HG03378 (cell line): ENCODE data around the gene IGSF23.
"Not testable (repeated sequence)": the region's sequence is repeated elsewhere in the genome, so short reads cannot be mapped to it uniquely, and the experiment has no call there.

Experiments used
- ATAC-seq: cut with Tn5 transposase; IDR thresholded peaks from one replicate; pipeline ENCODE4 v1.9.1; 2021; ENCODE audit warnings: mild to moderate bottlenecking, moderate library complexity; ENCODE audit not compliant: unreplicated experiment

The IGSF23 gene

DNA sequence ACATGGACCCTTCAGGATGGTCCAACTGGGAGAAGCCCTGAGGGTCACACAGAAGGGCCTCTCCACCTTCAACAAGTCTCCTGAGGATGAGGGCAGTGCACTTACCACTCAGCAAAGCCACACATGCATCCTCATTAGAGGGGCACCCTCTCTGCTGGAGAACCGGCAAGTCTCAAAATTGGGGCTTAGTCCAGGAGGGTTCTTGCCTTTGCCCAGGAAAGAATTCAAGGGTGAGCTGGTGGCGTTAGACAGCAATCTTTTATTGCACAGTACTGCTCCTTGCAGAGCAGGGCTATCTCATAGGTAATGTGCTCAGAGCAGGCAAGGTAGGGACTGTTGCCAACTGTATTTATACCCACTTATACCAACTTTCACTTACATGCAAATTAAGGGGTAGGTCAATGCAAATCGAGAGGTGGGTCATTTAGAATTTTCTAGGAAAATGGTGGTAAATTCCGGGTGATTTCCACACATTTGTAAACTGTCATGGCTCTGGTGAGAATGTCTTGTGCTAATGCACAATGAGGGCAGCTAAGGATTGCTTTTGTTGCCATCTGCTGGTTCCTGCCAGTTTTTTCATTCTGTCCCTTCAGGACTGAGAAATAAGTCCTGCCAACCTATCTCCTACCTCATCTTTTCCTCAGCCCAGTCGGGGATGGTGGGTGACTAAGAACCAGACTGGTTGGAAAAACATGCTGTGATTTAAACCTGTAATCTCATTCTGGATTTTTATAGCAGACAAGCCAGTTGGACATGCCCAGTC lies 27.8 kb upstream of the IGSF23 start:
- no peak for ATAC-seq

DNA sequence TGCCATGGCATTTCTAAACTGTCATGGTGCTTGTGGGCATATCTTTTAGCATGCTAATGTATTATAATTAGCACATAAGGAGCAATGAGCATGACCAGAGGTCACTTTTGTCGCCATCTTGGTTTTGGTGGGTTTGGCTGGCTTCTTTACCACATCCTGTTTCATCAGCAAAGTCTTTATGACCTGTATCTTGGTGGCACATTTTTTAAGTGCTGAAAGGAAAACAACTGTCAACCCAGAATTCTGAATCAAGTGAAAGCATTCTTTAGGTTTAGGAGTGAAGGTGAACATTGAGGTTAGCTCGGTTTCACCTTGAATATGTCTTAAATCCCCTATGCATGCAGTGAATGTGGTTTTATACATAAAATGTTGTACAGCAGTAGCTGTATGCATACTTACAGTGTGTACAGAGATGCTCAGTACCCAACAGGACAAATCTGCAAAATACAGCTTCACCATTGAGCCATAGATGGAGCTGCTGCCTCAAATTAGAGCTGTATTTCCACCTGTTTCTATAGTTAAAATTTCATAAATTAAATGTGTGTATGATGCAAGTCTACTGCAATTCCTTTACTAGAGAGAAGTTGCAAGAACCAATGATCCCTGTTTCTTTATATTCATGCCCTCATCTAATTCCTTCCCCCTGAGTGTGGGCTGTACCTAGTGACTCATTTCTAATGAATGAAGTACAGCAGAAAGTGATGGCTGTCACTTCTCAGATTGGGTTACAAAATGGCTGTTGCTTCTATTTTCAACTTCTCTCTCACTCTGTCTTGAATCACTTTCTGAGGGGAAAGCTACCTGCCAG lies 25.2 kb upstream of the IGSF23 start:
- ATAC-seq, result no peak

DNA sequence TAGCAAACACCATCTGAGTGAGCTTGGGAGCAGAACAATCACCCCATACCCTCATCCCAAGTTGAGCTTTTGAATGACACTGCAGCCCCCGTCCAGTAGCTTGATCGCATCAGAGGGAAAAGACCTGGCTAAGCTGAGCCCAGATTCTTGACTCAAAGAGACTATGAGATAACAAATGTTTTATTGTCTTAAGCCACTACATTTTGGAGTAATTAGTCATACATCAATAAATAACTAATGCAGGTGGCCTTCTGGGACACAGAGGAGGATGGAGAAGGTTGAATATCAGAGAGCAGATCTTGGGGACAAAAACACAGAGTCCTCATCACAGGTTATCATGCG lies 24.6 kb upstream of the IGSF23 start:
- ATAC-seq, result no peak

DNA sequence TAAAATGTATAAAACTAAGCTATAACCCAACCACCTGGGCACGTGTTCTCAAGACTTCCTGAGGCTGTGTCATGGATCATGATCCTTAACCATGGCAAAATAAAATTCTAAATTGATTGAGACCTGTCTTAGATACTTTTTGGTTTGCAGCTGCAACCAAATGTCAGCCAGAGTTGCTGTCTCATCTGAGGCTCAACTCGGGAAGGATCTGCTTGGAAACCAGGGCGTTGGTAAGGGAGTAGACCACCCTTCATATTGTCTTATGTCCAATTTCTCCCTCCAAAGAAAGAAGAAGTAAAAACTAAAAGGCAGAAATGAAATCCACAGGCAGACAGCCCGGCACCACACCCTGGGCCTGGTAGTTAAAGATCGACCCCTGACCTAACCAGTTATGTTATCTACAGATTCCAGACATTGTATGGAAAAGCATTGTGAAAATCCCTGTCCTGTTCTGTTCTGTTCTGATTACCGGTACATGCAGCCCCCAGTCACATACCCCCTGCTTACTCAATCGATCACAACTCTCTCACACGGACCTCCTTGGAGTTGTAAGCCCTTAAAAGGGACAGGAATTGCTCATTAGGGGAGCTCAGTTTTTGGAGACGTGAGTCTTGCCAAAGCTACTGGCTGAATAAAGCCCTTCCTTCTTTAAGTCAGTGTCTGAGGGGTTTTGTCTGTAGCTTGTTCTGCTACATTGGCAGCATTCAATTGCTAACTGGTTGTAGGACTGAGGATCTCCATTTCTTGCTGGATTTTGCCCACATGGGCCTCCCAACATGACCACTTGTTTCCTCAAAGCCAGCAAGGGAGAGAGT lies 22.9 kb upstream of the IGSF23 start:
- no peak for ATAC-seq

DNA sequence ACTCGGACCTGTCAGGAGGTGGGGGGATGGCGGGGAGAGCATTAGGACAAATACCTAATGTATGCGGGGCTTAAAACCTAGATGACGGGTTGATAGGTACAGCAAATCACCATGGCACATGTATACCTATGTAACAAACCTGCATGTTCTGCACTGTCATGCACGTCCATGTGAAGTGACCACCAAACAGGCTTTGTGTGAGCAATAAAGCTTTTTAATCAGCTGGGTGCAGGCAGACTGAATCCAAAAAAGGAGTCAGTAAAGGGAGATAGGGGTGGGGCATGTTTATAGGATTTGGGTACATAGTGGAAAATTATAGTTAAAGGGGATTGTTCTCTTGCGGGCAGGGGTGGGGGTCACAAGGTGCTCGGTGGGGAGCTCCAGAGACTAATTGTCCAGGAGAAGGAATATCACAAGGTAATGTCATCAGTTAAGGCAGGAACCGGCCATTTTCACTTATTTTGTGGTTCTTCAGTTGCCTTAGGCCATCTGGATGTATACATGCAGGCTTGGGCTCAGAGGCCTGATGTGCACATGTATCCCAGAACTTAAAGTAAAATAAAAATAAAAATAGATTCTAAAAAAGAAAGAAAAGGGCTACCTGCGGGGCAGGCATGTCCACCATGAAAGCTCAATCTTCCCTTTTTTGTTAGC lies 21.9 kb upstream of the IGSF23 start:
- ATAC-seq, result not testable (repeated sequence)

DNA sequence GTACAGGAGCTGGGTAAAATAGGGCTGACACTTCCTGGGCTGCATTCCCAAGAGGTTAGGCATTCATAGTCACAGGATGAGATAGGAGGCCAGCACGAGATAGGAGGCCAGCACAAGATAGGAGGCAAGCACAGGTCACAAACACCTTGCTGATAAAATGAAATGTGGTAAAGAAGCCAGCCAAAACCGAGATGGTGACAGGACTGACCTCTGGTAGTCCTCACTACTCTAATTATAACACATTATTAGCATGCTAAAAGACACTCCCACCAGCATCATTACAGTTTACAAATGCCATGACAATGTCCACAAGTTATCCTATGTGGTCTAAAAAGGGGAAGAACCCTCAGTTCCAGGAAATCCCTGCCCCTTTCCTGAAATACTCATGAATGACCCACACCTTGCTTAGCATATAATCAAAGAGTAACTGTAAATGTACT lies 20.9 kb upstream of the IGSF23 start:
- ATAC-seq, result no peak

DNA sequence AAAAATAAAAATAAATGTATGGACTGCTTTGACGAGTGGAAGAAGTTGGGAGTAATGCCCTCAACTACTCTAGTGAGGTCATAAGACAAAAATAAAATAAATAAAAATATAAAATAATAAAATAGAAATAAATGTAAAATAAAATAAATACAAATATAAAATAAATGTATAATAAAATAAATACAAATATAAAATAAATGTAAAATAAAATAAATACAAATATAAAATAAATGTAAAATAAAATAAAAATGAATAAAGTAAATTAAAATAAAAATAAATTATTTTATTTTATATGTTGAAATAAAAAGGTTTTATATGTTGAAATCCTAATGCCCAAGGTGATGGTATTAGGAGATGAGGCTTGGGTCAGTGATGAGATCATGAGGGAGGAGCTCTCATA lies 20.1 kb upstream of the IGSF23 start:
- ATAC-seq, result no peak

DNA sequence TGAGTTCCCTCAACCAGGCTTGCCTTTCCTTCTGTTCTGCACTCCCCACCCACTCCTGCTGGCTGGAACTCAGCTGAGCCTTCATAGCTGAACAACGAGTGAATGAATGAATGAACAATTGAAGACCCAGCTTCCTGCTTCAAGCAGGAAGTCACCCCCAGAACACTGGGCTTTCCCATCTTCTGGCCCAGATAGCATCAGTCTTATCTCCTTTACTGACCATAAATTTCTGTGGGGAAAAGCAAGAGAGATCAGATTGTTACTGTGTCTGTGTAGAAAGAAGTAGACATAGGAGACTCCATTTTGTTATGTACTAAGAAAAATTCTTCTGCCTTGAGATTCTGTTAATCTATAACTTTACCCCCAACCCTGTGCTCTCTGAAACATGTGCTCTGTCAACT lies 19.5 kb upstream of the IGSF23 start:
- not testable (repeated sequence) for ATAC-seq

DNA sequence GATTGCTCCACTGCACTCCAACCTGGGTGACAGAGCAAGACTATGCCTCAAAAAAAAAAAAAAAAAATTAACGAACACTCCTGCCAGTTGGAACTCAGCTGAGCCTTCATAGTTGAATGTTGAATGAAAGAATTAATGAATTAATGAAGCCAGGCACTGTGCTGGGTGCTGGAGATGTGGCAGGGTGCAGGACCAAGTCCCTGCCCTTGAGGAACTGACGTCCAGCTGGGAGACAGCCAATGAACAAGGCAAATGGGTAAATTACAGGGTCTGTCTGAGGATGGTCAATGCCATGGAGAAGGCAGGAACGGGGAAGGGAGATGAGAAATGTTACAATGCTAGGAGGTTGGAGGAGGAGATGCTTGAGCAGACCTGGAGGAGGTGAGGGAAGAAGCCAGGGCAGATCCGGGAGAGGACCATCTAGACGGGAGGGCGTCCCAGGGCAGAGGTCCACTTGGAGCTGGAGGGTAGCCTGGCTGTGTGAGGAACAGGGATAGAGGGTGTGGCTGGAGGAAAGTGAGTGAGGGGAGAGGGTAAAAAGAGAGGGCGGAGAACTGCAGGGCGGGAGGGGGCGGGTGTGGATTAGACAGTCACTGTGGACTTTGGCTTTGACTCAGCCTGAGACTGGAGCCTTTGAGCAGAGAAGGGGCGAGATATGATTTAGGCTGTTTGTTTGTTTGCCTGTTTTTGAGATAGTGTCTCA lies 16.8 kb upstream of the IGSF23 start:
- ATAC-seq, result no peak

DNA sequence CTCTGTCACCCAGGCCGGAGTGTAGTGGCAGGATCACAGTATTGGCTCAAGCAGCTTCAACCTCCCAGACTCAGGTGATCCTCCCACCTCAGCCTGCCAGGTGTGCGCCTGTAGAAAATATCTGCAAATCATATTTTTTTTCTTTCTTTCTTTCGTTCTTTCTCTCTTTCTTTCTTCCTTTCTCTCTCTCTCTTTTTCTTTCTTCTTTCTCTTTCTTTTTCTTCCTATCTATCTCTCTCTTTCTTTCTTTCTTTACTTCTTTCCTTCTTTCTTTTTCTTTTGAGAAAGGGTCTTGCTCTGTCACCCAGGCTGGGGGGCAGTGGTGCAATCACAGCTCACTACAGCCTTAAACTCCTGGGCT lies 16.3 kb upstream of the IGSF23 start:
- no peak for ATAC-seq

DNA sequence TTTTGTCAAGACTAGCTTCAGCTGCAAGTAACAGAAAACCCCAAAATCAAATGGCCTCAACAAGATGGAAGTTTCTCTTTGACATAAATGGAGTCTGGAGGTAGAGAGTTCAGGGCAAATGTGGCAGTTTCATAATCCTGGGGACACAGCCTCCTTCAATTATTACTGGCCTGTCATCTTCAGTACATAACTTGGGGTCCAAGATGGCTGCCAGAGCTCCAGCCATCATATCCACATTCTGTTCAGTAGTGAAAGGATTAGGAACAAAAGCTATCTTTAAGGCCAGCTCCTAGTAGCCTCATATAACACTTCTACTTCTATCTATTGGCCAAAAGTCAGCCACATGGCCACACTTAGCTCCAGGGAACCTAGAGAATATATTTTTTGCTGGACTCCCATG lies 15.0 kb upstream of the IGSF23 start:
- ATAC-seq, result no peak

DNA sequence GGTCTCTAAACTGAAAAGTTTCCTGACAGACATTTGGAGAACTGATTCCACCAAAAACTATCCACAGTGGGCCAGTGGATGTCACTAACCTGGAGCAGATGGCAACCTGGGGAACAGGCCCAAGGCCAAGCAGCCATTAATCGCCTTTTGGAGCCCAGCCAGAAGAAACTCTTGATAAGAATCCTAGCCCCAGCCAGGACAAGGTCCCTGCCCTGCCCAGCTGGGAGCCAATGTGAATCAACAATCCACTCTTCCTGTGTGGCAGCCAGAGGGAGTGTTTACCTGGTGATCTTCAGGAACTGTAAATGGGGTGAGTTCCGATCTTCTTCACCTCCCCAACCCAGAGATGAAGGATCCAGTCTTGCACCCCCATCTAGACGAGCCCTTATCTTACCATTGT lies 14.5 kb upstream of the IGSF23 start:
- ATAC-seq, result no peak

DNA sequence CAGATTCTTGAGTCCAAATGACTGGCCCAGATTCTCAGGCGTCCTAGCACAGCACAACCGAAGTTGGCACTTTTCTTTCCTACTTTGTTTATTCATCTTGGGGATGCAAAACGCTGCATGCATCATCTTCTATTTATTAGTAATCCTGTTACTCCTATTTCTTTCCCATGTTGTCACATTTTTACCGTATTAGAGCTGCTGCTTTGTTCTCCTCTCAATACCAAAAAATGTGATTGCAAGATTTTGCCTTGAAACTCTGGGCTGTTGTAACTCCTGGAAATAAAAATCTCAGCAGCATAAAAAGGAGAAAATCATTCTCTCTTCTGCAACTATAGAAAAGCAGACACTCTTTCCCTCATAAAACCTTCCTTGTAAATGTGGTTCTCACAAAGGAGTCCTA lies 12.9 kb upstream of the IGSF23 start:
- ATAC-seq, result no peak

DNA sequence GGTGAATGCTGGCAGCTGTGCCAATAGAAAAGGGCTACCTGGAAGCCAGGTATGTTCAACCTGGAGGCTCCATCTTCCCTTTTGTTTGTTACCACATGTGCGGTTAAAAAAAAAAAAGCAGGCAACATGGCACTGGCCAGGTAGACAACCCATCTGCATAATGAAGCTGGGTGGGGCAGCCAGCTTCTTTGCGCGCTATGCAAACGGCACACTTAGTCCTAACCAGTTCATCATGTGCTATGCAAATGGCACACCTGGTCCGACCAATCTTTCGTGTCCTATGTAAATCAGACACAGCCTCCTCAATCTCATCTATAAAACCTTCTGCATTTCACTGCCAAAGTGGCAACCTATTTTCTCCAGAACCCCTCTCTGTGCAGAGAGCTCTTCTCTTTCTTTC lies 11.3 kb upstream of the IGSF23 start:
- ATAC-seq, result no peak

DNA sequence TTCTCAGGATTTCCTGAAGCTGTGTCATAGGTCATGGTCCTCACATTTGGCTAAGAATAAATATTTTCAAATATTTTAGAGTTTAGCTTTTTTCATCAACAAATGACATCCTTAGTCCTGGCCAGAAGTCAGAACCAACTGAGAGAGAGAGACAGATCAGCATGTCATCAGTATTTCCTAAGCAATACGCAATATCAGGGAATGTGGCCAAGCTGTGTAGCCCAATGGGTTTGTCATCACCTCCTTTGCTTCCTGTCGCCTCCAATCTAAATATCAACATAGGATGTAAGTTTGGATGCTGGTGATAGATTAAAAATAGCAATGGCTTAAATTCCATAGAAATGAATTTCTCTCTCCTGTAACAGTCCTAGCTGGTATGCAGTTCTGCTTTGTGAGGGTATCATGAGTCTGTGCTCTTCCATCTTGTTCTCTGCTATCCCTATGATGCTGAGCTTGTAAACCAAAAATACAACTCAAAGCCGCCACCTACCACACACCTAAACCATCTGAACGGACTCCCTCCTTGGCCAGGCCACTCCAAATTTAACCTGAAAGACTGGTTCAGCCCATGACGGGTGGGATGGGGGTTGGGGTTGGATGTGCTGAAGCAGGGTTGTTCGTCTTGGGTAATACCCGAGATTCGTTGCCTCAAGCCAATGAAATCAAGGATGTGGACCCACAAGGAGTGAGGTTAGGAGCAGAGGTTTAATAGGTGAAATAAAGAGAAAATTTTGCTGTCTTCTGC lies 10.0 kb upstream of the IGSF23 start:
- no peak for ATAC-seq

DNA sequence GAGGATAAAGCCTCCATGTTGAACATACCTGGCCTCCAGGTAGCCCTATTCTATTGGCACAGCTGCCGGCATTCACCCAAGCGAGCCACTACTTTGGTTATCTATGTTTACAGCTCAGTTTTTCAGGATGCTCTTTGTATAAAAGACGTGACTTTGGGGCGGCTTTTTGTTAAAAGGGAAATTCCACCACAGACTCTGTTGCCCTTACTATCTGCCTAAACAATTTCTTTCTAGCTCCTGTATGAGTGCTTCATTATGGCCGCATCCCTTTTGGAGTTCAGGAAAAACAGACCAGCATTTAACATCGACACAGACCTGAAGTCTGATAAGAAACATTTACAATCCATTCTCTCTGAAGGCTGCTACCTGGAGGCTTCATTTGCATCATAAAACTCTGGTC lies 9.1 kb upstream of the IGSF23 start:
- ATAC-seq, result no peak

DNA sequence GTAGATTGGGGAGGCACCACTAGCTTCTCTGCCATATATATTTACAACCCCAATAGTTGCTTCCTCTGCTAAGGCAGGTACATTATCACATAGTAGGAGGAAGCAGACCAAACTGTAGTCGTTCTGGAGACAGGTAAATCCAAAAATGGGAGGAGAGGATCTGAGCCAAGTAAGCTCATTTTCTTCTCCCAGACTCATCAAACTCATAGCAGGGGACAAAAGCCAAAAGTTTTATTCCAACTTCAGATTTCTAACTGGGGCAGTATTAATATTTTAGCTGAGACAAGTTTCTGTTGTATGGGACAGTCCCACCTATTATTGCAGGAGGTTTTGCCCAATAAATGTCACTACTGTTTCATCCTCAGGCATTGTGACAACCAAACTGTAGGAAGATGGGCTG lies 7.8 kb upstream of the IGSF23 start:
- no peak for ATAC-seq

DNA sequence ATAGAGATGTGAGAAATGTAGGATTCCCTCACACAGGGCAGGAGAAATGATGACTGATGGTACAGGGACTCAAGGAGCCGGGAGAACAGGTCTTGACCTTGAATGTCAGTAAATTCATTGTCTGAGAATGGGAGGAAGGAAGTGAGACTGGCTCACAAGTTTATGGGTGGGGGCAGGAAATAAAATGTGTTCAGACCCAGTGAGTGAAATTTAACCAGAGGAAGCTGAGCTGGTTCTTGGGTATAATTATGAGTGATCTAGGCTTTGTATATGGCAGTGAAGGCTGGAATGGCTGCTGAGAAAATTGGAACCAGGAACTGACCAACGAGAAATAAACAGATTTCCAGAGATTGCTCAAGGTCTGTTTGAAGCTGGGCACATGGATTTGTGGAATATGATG lies 6.3 kb upstream of the IGSF23 start:
- ATAC-seq, result no peak

DNA sequence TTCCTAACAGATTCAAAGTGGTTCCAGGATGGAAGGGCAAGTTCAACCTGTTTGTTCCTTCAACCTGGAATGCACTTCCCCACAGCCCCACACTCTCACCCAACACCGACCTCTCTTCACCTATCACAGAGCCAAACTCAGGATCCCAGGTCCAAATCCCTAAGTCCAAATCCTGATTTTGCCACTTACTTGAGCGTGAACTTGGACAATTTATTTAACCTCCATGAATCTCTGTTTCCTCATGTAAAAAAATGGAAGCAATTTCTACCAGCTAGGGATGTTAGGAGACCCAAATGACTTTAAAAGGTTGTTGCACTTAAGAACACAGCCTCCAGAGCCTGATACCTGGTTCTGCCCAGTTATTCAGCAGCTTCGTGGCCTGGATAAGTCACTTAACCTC lies 5.4 kb upstream of the IGSF23 start:
- no peak for ATAC-seq

DNA sequence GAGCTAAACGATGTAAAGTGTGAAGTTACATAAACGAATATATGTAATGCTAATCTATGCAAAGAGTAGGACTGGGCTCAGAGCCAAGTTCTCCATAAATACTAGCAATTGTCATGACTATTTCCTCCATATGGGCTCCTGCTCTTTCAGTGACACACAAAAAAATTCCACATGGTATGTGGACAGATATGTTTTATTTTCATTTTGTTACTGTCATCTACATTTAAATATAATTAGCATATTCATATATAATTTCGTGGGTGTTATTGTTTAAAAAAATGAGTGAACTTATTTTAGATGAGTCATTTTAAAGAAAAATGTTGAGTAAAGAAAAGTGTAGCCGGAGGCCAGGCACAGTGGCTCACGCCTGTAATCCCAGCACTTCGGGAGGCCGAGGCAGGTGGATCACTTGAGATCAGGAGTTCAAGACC lies 5.0 kb upstream of the IGSF23 start:
- no peak for ATAC-seq
